GM12878 (cell line): Measurements from ENCODE around the gene AGAP3.

Source experiments
- BRCA1 ChIP-seq: IDR thresholded peaks from 2 replicates; pipeline ENCODE4 v1.6.1; 2011; ENCODE audit warnings: low read depth, low read length, improper control_type of control experiment
- CEBPZ ChIP-seq: fragments of 150-350 bp; IDR thresholded peaks from 2 replicates; pipeline ENCODE4 v1.6.1; 2016; ENCODE audit warnings: low read depth, low read length
- CTCF ChIP-seq, 3 experiments: IDR thresholded peaks in 2 of 3; conservative IDR thresholded peaks in 1 of 3; 2 replicates each; pipeline ENCODE4 v1.5.1; 2011; ENCODE audit warnings: low read depth in 3 of 3, low read length in 3 of 3, mild to moderate bottlenecking in 3 of 3, control low read depth in 2 of 3, moderate library complexity in 2 of 3, inconsistent platforms in 1 of 3, mixed read lengths in 1 of 3; ENCODE audit not compliant: control insufficient read depth in 2 of 3, insufficient read depth in 1 of 3; ENCODE audit errors: extremely low read depth in 1 of 3
- EP300 ChIP-seq, 2 experiments: fragments of 150-350 bp in 1 of 2; IDR thresholded peaks; 2 replicates each; pipeline ENCODE4 v1.6.1; 2011 to 2012; ENCODE audit warnings: low read depth in 2 of 2, low read length in 2 of 2, borderline replicate concordance in 1 of 2, improper control_type of control experiment in 1 of 2, inconsistent platforms in 1 of 2; ENCODE audit not compliant: control insufficient read depth in 1 of 2
- ETV6 ChIP-seq, 2 experiments: fragments of 450-650 bp in 1 of 2; IDR thresholded peaks in 1 of 2; conservative IDR thresholded peaks in 1 of 2; 2 replicates each; pipeline ENCODE4 v1.6.1; 2014; ENCODE audit warnings: antibody characterized with exemption in 1 of 2, borderline replicate concordance in 1 of 2, low read depth in 1 of 2, mild to moderate bottlenecking in 1 of 2, moderate library complexity in 1 of 2
- EZH2 ChIP-seq: IDR thresholded peaks from 2 replicates; pipeline ENCODE4 v1.6.1; 2012; ENCODE audit warnings: low read depth, mild to moderate bottlenecking, control low read depth, inconsistent platforms, low read length, borderline replicate concordance; ENCODE audit not compliant: control insufficient read depth
- JUNB ChIP-seq: IDR thresholded peaks from 2 replicates; pipeline ENCODE4 v1.6.1; 2016; ENCODE audit warnings: antibody characterized with exemption, mild to moderate bottlenecking
- MYC ChIP-seq: IDR thresholded peaks from 2 replicates; pipeline ENCODE4 v1.6.1; 2011; ENCODE audit warnings: mild to moderate bottlenecking, low read length, moderate library complexity, inconsistent platforms; ENCODE audit not compliant: insufficient read depth, insufficient replicate concordance, insufficient read length, severe bottlenecking
- NRF1 ChIP-seq: conservative IDR thresholded peaks from 2 replicates; pipeline ENCODE4 v1.6.1; 2011; ENCODE audit warnings: mild to moderate bottlenecking, low read depth, low read length, improper control_type of control experiment
- POLR2AphosphoS5 ChIP-seq: IDR thresholded peaks from 2 replicates; pipeline ENCODE4 v1.6.1; 2011; ENCODE audit warnings: mild to moderate bottlenecking, low read length, inconsistent platforms
- TAF1 ChIP-seq: IDR thresholded peaks from 2 replicates; pipeline ENCODE4 v1.6.1; 2011; ENCODE audit warnings: mild to moderate bottlenecking, low read depth, low read length, borderline replicate concordance
- USF2 ChIP-seq: IDR thresholded peaks from 2 replicates; pipeline ENCODE4 v1.6.1; 2011; ENCODE audit warnings: low read depth, low read length, improper control_type of control experiment, borderline replicate concordance
- YY1 ChIP-seq: IDR thresholded peaks from 2 replicates; pipeline ENCODE4 v1.6.1; 2011; ENCODE audit warnings: low read depth, mild to moderate bottlenecking, low read length

GRCh38 chr7:151115836-151116418, 29.7 kb downstream of the AGAP3 start:
- TF ChIP-seq JUNB (no peak), USF2 (no peak), MYC (no peak), POLR2AphosphoS5 (no peak), EZH2 (no peak), BRCA1 (no peak), CTCF (IDR thresholded peaks at IDR 0.05 in 2 of 3, conservative IDR thresholded peaks at IDR 0.05 in 1 of 3; ENCODE audit: control insufficient read depth in 2 of 3, extremely low read depth in 1 of 3, insufficient read depth in 1 of 3, low read depth in 3 of 3, low read length in 3 of 3) (no peak), YY1 (no peak), EP300 (IDR thresholded peaks at IDR 0.05; ENCODE audit: borderline replicate concordance in 1 of 2, control insufficient read depth in 1 of 2, low read depth in 2 of 2, low read length in 2 of 2) (no peak), TAF1 (no peak), ETV6 (conservative IDR thresholded peaks at IDR 0.05 in 1 of 2, IDR thresholded peaks at IDR 0.05 in 1 of 2; ENCODE audit: borderline replicate concordance in 1 of 2, low read depth in 1 of 2) (no peak), NRF1 (no peak), CEBPZ (no peak)
